HCT116 (cell line): ENCODE data around the gene RNF214. TPM values are rescaled to one million over a fixed set of nuclear protein-coding genes. Genes with fewer than 3 reads are reported as not detected.
A peak's percentile ranks its signal among the peaks of the same experiment; 100 is the strongest.
"Not testable (repeated sequence)": the region's sequence is repeated elsewhere in the genome, so short reads cannot be mapped to it uniquely, and the experiment has no call there.

Experiments
- ATAC-seq: fragments of 200-7000 bp; cut with Tn5 transposase; 2 replicates; pipeline ENCODE4 v1.9.1; 2020; ENCODE audit warnings: mild to moderate bottlenecking, moderate library complexity
- BruUV-seq: library from RNA; stranded (reverse); fragments of 400-500 nt; replicated peaks from 2 replicates; lab custom pipeline; 2021; lab: Mats Ljungman, UMichigan
- CTCF ChIA-PET: fragments of 300-600 bp; sonication (Branson Sonifier 250); formaldehyde crosslinking; loops from one replicate; lab custom pipeline; 2021; ENCODE audit warnings: antibody characterized with exemption; lab: Charles Lee
- POLR2A ChIA-PET: fragments of 300-600, 350-600 bp; sonication (Branson Sonifier 250); formaldehyde crosslinking; loops from one replicate; lab custom pipeline; 2021; ENCODE audit warnings: antibody characterized with exemption; lab: Charles Lee
- RAD21 ChIA-PET, 2 experiments: fragments of 300-600 bp; sonication (Branson Sonifier 250); formaldehyde crosslinking; loops; one replicate each; lab custom pipeline; 2023; ENCODE audit warnings: low total read pairs in 2 of 2; ENCODE audit not compliant: uncharacterized antibody in 2 of 2, unreplicated experiment in 2 of 2, low non-redundant PET in 1 of 2; lab: Charles Lee
- DNase-seq: peaks from one replicate; pipeline ENCODE4 v3.0.0-alpha.2; 2010; ENCODE audit warnings: low read depth, low spot score
- H2AFZ ChIP-seq: fragments of 200-600 bp; shearing (Covaris generic), sonication (generic); 2 replicates; pipeline ENCODE4 v1.6.1; 2017; ENCODE audit warnings: low read depth, mixed run types, mixed read lengths, antibody characterized with exemption, low read length; ENCODE audit not compliant: poor library complexity, severe bottlenecking
- H3K27ac ChIP-seq: 2 replicates; pipeline ENCODE4 v1.5.1; 2012; ENCODE audit warnings: low read depth, low read length
- H3K27me3 ChIP-seq: fragments of 200-600 bp; sonication (generic); 2 replicates; pipeline ENCODE4 v1.6.1; 2016; ENCODE audit warnings: mixed run types, low read length, mixed read lengths; ENCODE audit not compliant: insufficient read depth
- H3K36me3 ChIP-seq, 2 experiments: fragments of 200-500 bp in 1 of 2; fragments of 200-600 bp in 1 of 2; sonication (Bioruptor generic) in 1 of 2; sonication (generic) in 1 of 2; 2 replicates each; pipeline versions ENCODE4 v1.5.1 to v1.6.1; 2014 to 2016; ENCODE audit warnings: low read length in 2 of 2, inconsistent platforms in 1 of 2, mixed read lengths in 1 of 2, mixed run types in 1 of 2; ENCODE audit not compliant: insufficient read depth in 2 of 2, control insufficient read depth in 1 of 2
- H3K4me1 ChIP-seq, 2 experiments: fragments of 200-600 bp in 1 of 2; sonication (generic) in 1 of 2; 2 replicates each; pipeline versions ENCODE4 v1.5.1 to v1.6.1; 2012 to 2017; ENCODE audit warnings: low read length in 2 of 2, inconsistent platforms in 1 of 2, mild to moderate bottlenecking in 1 of 2, mixed read lengths in 1 of 2, mixed run types in 1 of 2, moderate library complexity in 1 of 2; ENCODE audit not compliant: insufficient read depth in 2 of 2, control insufficient read depth in 1 of 2
- H3K4me2 ChIP-seq: fragments of 200-600 bp; sonication (generic); 2 replicates; pipeline ENCODE4 v1.6.1; 2017; ENCODE audit warnings: mixed run types, low read length, mixed read lengths
- H3K4me3 ChIP-seq, 2 experiments: fragments of 200-600 bp in 1 of 2; sonication (generic) in 1 of 2; replicated peaks in 1 of 2; 2 replicates each; pipeline ENCODE4 v1.5.1; 2011 to 2016; ENCODE audit warnings: low read length in 2 of 2, control low read depth in 1 of 2, low read depth in 1 of 2, mild to moderate bottlenecking in 1 of 2, mixed read lengths in 1 of 2, mixed run types in 1 of 2
- H3K79me2 ChIP-seq: fragments of 200-600 bp; sonication (generic); 2 replicates; pipeline ENCODE4 v1.6.1; 2017; ENCODE audit warnings: mild to moderate bottlenecking, mixed run types, low read length, moderate library complexity, mixed read lengths; ENCODE audit not compliant: insufficient read depth
- H3K9ac ChIP-seq: fragments of 200-600 bp; sonication (generic); 2 replicates; pipeline ENCODE4 v1.6.1; 2016; ENCODE audit warnings: low read length, mixed read lengths
- H3K9me2 ChIP-seq: fragments of 200-600 bp; sonication (generic), shearing (Covaris generic); 2 replicates; pipeline ENCODE4 v1.6.1; 2017; ENCODE audit warnings: mixed run types, mild to moderate bottlenecking, moderate library complexity; ENCODE audit not compliant: insufficient read depth
- H3K9me3 ChIP-seq, 2 experiments: fragments of 200-500 bp in 1 of 2; fragments of 200-600 bp in 1 of 2; sonication (Bioruptor generic) in 1 of 2; sonication (generic) in 1 of 2; 2 replicates each; pipeline ENCODE4 v1.6.1; 2014 to 2017; ENCODE audit warnings: low read length in 2 of 2, mixed read lengths in 2 of 2, inconsistent platforms in 1 of 2, low read depth in 1 of 2, mild to moderate bottlenecking in 1 of 2, mixed run types in 1 of 2, moderate library complexity in 1 of 2; ENCODE audit not compliant: control insufficient read depth in 1 of 2, insufficient read depth in 1 of 2
- H4K20me1 ChIP-seq: fragments of 200-600 bp; sonication (generic), shearing (Covaris generic); 2 replicates; pipeline ENCODE4 v1.6.1; 2017; ENCODE audit warnings: mixed run types, mild to moderate bottlenecking, moderate library complexity; ENCODE audit not compliant: insufficient read depth
- MAX ChIP-seq: IDR thresholded peaks from 2 replicates; pipeline ENCODE4 v1.6.1; 2012
- POLR2AphosphoS5 ChIP-seq: IDR thresholded peaks from 2 replicates; pipeline ENCODE4 v1.6.1; 2011; ENCODE audit warnings: mild to moderate bottlenecking, low read depth, low read length, moderate library complexity
- REST ChIP-seq: IDR thresholded peaks from 2 replicates; pipeline ENCODE4 v1.6.1; 2012; ENCODE audit warnings: low read depth
- SP1 ChIP-seq: IDR thresholded peaks from 2 replicates; pipeline ENCODE4 v1.6.1; 2012; ENCODE audit warnings: low read depth
- ZFX ChIP-seq: fragments of 450-650 bp; IDR thresholded peaks from 2 replicates; pipeline ENCODE4 v1.6.1; 2017
- intact Hi-C: fragments of 100-400 bp; cut with micrococcal nuclease; formaldehyde crosslinking; loops from 2 replicates; pipeline ENCODE4 v1.10.0; 2022
- total RNA-seq: library from RNA; stranded (reverse); gene quantifications from one replicate; pipeline ENCODE4 v1.2.1, GENCODE V29; 2021; ENCODE audit not compliant: unreplicated experiment

The RNF214 gene
- total RNA-seq, 1 experiment from 2014 or later: 29.3 TPM

GRCh38 chr11:117232092-117232878 is at the start of gene RNF214 (continued):
- TF ChIP-seq REST (no peak), POLR2AphosphoS5 (peak; percentile 51), ZFX (peak; percentile 58), SP1 (no peak), MAX (peak; percentile 6)

- H3K36me3 ChIP-seq, POLR2A ChIA-PET, H3K9me3 ChIP-seq, ATAC-seq, H3K4me3 ChIP-seq, H3K9me2 ChIP-seq, H2AFZ ChIP-seq, H4K20me1 ChIP-seq, RAD21 ChIA-PET, H3K27me3 ChIP-seq, H3K79me2 ChIP-seq, DNase-seq, BruUV-seq, H3K27ac ChIP-seq, H3K4me2 ChIP-seq, intact Hi-C loops, H3K9ac ChIP-seq: not testable (repeated sequence)
- H3K4me1 ChIP-seq: peaks cover 16 to 26% of the 10 kb centered on the region in 2 experiments
- CTCF ChIA-PET: interaction anchor here (2.9 kb wide), 1 partner anchor 39 kb away, joined by 6 read pairs; the partner anchor contains the start of gene PAFAH1B2
Observed at GRCh38 chr11:117183178-117183577, 49.3 kb upstream of the RNF214 start.
